Lower leg skin (tissue), 3 donors: ENCODE data around the gene UNC13C.

Source experiments
- POLR2A ChIP-seq, 2 donors: fragments of 450-650 bp; IDR thresholded peaks; one replicate each; pipeline ENCODE4 v1.6.1; 2016 to 2017; ENCODE audit warnings: antibody characterized with exemption in 2 of 2, mild to moderate bottlenecking in 1 of 2, moderate library complexity in 1 of 2
- TF ChIP-seq, protein P1 (sequence below), 3 donors: fragments of 450-650 bp; IDR thresholded peaks; one replicate each; pipeline ENCODE4 v1.5.1; 2016; ENCODE audit warnings: antibody characterized with exemption in 3 of 3, mild to moderate bottlenecking in 3 of 3, moderate library complexity in 2 of 3

- no peak for TF ChIP-seq POLR2A (IDR thresholded peaks at IDR 0.05)
- TF ChIP-seq, protein P1, sequence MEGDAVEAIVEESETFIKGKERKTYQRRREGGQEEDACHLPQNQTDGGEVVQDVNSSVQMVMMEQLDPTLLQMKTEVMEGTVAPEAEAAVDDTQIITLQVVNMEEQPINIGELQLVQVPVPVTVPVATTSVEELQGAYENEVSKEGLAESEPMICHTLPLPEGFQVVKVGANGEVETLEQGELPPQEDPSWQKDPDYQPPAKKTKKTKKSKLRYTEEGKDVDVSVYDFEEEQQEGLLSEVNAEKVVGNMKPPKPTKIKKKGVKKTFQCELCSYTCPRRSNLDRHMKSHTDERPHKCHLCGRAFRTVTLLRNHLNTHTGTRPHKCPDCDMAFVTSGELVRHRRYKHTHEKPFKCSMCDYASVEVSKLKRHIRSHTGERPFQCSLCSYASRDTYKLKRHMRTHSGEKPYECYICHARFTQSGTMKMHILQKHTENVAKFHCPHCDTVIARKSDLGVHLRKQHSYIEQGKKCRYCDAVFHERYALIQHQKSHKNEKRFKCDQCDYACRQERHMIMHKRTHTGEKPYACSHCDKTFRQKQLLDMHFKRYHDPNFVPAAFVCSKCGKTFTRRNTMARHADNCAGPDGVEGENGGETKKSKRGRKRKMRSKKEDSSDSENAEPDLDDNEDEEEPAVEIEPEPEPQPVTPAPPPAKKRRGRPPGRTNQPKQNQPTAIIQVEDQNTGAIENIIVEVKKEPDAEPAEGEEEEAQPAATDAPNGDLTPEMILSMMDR (IDR thresholded peaks at IDR 0.05) = no peak
Measured at GRCh38 chr15:54064365-54064764, 86.1 kb downstream of the UNC13C start.
